Prostate gland (tissue), 2 donors: Measurements from ENCODE around the gene MAP10. TPM values are rescaled to one million over a fixed set of nuclear protein-coding genes. Genes with fewer than 3 reads are reported as not detected.

ENCODE experiments used
- DNase-seq: peaks from one replicate; pipeline ENCODE4 v3.0.0-alpha.2; 2019; ENCODE audit warnings: low spot score
- H3K27ac ChIP-seq, 2 donors: fragments of 200-600 bp; sonication (generic); 2 replicates each; pipeline ENCODE4 v1.5.1; 2017 to 2019
- H3K27me3 ChIP-seq: fragments of 200-600 bp; sonication (generic); replicated peaks from 2 replicates; pipeline ENCODE4 v1.5.1; 2019; ENCODE audit not compliant: insufficient read depth
- H3K36me3 ChIP-seq, 2 donors: fragments of 200-600 bp; sonication (generic); 1 replicate in 1 of 2; 2 replicates in 1 of 2; pipeline versions ENCODE4 v1.5.1 to v1.8.1; 2017 to 2019
- H3K4me1 ChIP-seq: fragments of 200-600 bp; sonication (generic); replicated peaks from 2 replicates; pipeline ENCODE4 v1.5.1; 2019
- H3K4me3 ChIP-seq, 2 donors: fragments of 200-600 bp; sonication (generic); 2 replicates each; pipeline ENCODE4 v1.5.1; 2017 to 2019
- H3K9me3 ChIP-seq: fragments of 200-600 bp; sonication (generic); 2 replicates; pipeline ENCODE4 v1.5.1; 2017
- CTCF ChIP-seq, 4 experiments: fragments of 200-600 bp in 2 of 4; fragments of 450-650 bp in 2 of 4; sonication (generic) in 2 of 4; IDR thresholded peaks; 1 replicate in 3 of 4; 2 replicates in 1 of 4; pipeline ENCODE4 v1.5.1; 2016 to 2019; ENCODE audit warnings: antibody characterized with exemption in 4 of 4, mild to moderate bottlenecking in 2 of 4, moderate library complexity in 2 of 4
- POLR2A ChIP-seq: fragments of 450-650 bp; IDR thresholded peaks from one replicate; pipeline ENCODE4 v1.6.1; 2016; ENCODE audit warnings: antibody characterized with exemption, mild to moderate bottlenecking
- POLR2AphosphoS5 ChIP-seq: sonication (generic); formaldehyde crosslinking; IDR thresholded peaks from one replicate; pipeline ENCODE4 v1.6.1; 2017; ENCODE audit warnings: antibody characterized with exemption
- WGBS: methylation state at CpG from one replicate; pipeline ENCODE4 v1.1.5; 2018; 5-methylcytosine and 5-hydroxymethylcytosine counted together
- intact Hi-C: fragments of 100-400 bp; cut with DNase I; formaldehyde crosslinking; loops from one replicate; pipeline ENCODE4 v1.14.2; 2022
- total RNA-seq, 2 donors: library from RNA; depleted of rRNA; stranded (reverse); fragments of >200 nt; gene quantifications; one replicate each; pipeline ENCODE4 v1.1.0, GENCODE V29; 2016

Gene MAP10
- total RNA-seq, 2 donors from 2014 or later: 0.82 to 6.2 TPM

- no peaks in the 10 kb centered on the region for H3K9me3 ChIP-seq
- H3K4me1 ChIP-seq: no peaks in the 10 kb centered on the region
- intact Hi-C loops: no loop called here
- 93% methylated on average over 1 of the region's 1 CpG for WGBS
- TF ChIP-seq CTCF (IDR thresholded peaks at IDR 0.05): no peak
- no peak for TF ChIP-seq POLR2AphosphoS5
- no peak for TF ChIP-seq POLR2A
- DNase-seq: no peak
- H3K27ac ChIP-seq: no peak overlapping the region
- H3K27me3 ChIP-seq: no peaks in the 10 kb centered on the region
- no peaks in the 10 kb centered on the region for H3K36me3 ChIP-seq
- H3K4me3 ChIP-seq: no peak overlapping the region
These were observed 21.1 kb downstream of the MAP10 start for GRCh38 chr1:232826318-232826717.

- Histone ChIP-seq H3K4me3 (no peak overlapping the region), H3K9me3 (no peaks in the 10 kb centered on the region), H3K27me3 (no peaks in the 10 kb centered on the region), H3K36me3 (no peaks in the 10 kb centered on the region), H3K27ac (no peak overlapping the region), H3K4me1 (no peaks in the 10 kb centered on the region)
- DNase-seq: no peak
- WGBS: 89% methylated on average over 2 of the region's 2 CpGs
- TF ChIP-seq POLR2AphosphoS5 (no peak), CTCF (IDR thresholded peaks at IDR 0.05) (no peak), POLR2A (no peak)
- intact Hi-C loops: no loop called here
These were observed 25.4 kb downstream of the MAP10 start for GRCh38 chr1:232830661-232831060.

GRCh38 chr1:232831895-232832294 is 26.7 kb downstream of the MAP10 start:
- no peaks in the 10 kb centered on the region for H3K9me3 ChIP-seq

GRCh38 chr1:232834066-232834465 is 28.9 kb downstream of the MAP10 start:
- no peak for DNase-seq
- Histone ChIP-seq H3K4me1 (no peaks in the 10 kb centered on the region), H3K27ac (no peak overlapping the region), H3K9me3 (no peaks in the 10 kb centered on the region), H3K4me3 (no peak overlapping the region), H3K36me3 (no peaks in the 10 kb centered on the region), H3K27me3 (no peaks in the 10 kb centered on the region)
- TF ChIP-seq CTCF (IDR thresholded peaks at IDR 0.05) (no peak), POLR2A (no peak), POLR2AphosphoS5 (no peak)
- WGBS: 24% methylated on average over 3 of the region's 3 CpGs
- intact Hi-C loops: no loop called here

More at GRCh38 chr1:232831895-232832294, 26.7 kb downstream of the MAP10 start:
- intact Hi-C loops: no loop called here
- H3K4me3 ChIP-seq: no peak overlapping the region
- TF ChIP-seq CTCF (IDR thresholded peaks at IDR 0.05) (no peak), POLR2AphosphoS5 (no peak)
- DNase-seq: no peak
- H3K27ac ChIP-seq: no peak overlapping the region
- no peaks in the 10 kb centered on the region for H3K27me3 ChIP-seq
- WGBS: 88% methylated on average over 2 of the region's 2 CpGs
- no peaks in the 10 kb centered on the region for H3K36me3 ChIP-seq
- H3K4me1 ChIP-seq: no peaks in the 10 kb centered on the region

- Histone ChIP-seq H3K36me3 (no peaks in the 10 kb centered on the region), H3K27ac (no peak overlapping the region), H3K4me3 (no peak overlapping the region), H3K9me3 (no peaks in the 10 kb centered on the region), H3K4me1 (no peaks in the 10 kb centered on the region), H3K27me3 (no peaks in the 10 kb centered on the region)
- intact Hi-C loops: no loop called here
- WGBS: 81% methylated on average over 6 of the region's 6 CpGs
- no peak for DNase-seq
- no peak for TF ChIP-seq CTCF (IDR thresholded peaks at IDR 0.05)
- no peak for TF ChIP-seq POLR2A
- no peak for TF ChIP-seq POLR2AphosphoS5
These were observed 29.9 kb downstream of the MAP10 start for GRCh38 chr1:232835166-232835565.
